GM10248 (cell line): ENCODE results near the gene EPB42.
"Not testable (repeated sequence)": the region's sequence is repeated elsewhere in the genome, so short reads cannot be mapped to it uniquely, and the experiment has no call there.

Experiments used
- CTCF ChIA-PET: fragments of 300-600 bp; sonication (Branson Sonifier 250); formaldehyde crosslinking; extraction: SDS; loops from one replicate; lab custom pipeline; 2021; ENCODE audit warnings: antibody characterized with exemption; lab: Yijun Ruan, JAX
- POLR2A ChIA-PET: fragments of 350-650 bp; sonication (Branson Sonifier 250); formaldehyde crosslinking; extraction: SDS; loops from one replicate; lab custom pipeline; 2020; ENCODE audit warnings: antibody characterized with exemption; lab: Yijun Ruan, JAX
- DNase-seq: peaks from one replicate; pipeline ENCODE4 v3.0.0; 2012; ENCODE audit errors: extremely low spot score
- CTCF ChIP-seq: IDR thresholded peaks from 2 replicates; pipeline ENCODE4 v1.5.1; 2012; ENCODE audit warnings: mild to moderate bottlenecking, low read depth; ENCODE audit errors: extremely low read depth, missing control alignments, control extremely low read depth

The EPB42 gene

GRCh38 chr15:43235536-43235935, 14.7 kb upstream of the EPB42 start:
- no peak for TF ChIP-seq CTCF
- POLR2A ChIA-PET, result no interaction called here
- CTCF ChIA-PET, result interaction anchor here (1.0 to 8.7 kb wide), 4 partner anchors 10 to 50 kb away, joined by 3 to 72 read pairs (median 4); no protein-coding TSS in a partner anchor

GRCh38 chr15:43232289-43232874, 11.6 kb upstream of the EPB42 start:
- CTCF ChIA-PET, result interaction anchor here (1.0 to 9.4 kb wide), 7 partner anchors 11 to 53 kb away, joined by 3 to 326 read pairs (median 4); partner anchors contain the start of genes EPB42 and TGM5

More at GRCh38 chr15:43235536-43235935, 14.7 kb upstream of the EPB42 start:
- DNase-seq, result no peak

GRCh38 chr15:43230640-43231115, 9.9 kb upstream of the EPB42 start:
- DNase-seq, result no peak
- TF ChIP-seq CTCF, result no peak
- ChIA-PET CTCF (interaction anchor here (1.2 to 10.9 kb wide), 7 partner anchors 8 to 55 kb away, joined by 3 to 326 read pairs (median 6); partner anchors contain the start of gene TGM5), POLR2A (interaction anchor here (0.6 kb wide), 1 partner anchor 35 kb away, joined by 7 read pairs; no protein-coding TSS in a partner anchor)

More at GRCh38 chr15:43232289-43232874, 11.6 kb upstream of the EPB42 start:
- DNase-seq, result no peak
- no peak for TF ChIP-seq CTCF
- POLR2A ChIA-PET, result no interaction called here

GRCh38 chr15:43229977-43230376, 9.2 kb upstream of the EPB42 start:
- no peak for DNase-seq
- CTCF ChIA-PET, result interaction anchor here (1.0 to 10.9 kb wide), 9 partner anchors 8 to 114 kb away, joined by 3 to 326 read pairs (median 4); partner anchors contain the start of gene TGM5
- no peak for TF ChIP-seq CTCF
- POLR2A ChIA-PET, result no interaction called here

DNA sequence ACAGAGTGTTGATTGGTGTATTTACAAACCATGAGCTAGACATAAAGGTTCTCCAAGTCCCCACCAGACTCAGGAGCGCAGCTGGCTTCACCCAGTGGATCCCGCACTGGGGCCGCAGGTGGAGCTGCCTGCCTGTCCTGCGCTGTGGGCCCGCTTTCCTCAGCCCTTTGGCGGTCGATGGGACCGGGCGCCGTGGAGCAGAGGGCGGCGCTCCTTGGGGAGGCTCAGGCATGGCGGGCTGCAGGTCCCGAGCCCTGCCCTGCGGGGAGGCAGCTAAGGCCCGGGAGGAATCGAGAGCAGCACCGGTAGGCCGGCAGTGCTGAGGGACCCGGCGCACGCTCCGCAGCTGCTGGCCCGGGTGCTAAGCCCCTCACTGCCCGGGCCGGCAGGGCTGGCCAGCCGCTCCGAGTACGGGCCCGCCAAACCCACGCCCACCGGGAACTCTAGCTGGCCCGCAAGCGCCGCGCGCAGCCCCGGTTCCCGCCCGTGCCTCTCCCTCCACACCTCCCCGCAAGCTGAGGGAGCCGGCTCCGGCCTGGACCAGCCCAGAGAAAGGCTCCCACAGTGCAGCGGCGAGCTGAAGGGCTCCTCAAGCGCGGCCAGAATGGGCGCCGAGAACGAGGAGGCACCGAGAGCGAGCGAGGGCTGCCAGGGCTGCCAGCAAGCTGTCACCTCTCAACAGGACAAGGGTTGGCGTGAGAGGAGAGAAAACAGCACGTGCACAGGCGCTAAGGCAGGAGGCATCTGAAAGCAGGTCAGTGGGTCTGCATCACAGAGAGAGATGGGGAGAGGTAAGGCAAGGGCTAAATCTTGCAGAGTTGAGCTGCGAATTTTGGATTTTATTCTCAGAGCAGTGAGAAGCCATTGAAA, 5.9 kb upstream of the EPB42 start:
- no peak for DNase-seq
- no peak for TF ChIP-seq CTCF
- CTCF ChIA-PET, result interaction anchor here (1.0 to 10.9 kb wide), 23 partner anchors 10 to 546 kb away, joined by 3 to 326 read pairs (median 8); partner anchors contain the start of gene TGM5
- POLR2A ChIA-PET, result interaction anchor here (1.3 kb wide), 1 partner anchor 42 kb away, joined by 4 read pairs; no protein-coding TSS in a partner anchor

DNA sequence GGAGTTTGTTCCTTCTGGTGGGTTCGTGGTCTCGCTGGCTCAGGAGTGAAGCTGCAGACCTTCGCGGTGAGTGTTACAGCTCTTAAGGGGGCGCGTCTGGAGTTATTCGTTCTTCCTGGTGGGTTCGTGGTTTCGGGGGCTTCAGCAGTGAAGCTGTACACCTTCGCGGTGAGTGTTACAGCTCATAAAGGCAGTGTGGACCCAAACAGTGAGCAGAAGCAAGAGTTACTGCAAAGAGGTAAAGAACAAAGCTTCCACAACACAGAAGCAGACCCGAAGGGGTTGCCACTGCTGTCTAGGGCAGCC, 5.1 kb upstream of the EPB42 start:
- CTCF ChIA-PET, result interaction anchor here (0.7 to 10.9 kb wide), 40 partner anchors 8 to 602 kb away, joined by 3 to 326 read pairs (median 5); partner anchors contain the start of gene TGM5
- POLR2A ChIA-PET, result interaction anchor here (1.3 kb wide), 1 partner anchor 43 kb away, joined by 4 read pairs; no protein-coding TSS in a partner anchor
- DNase-seq, result not testable (repeated sequence)
